ENCODE results near the gene NTRK2.

Gene NTRK2

GRCh38 chr9:84949971-84950370, 280.4 kb downstream of the NTRK2 start:
- no peak for FAIRE-seq

GRCh38 chr9:84950879-84951811, 281.6 kb downstream of the NTRK2 start:
- FAIRE-seq, result no peak

DNA sequence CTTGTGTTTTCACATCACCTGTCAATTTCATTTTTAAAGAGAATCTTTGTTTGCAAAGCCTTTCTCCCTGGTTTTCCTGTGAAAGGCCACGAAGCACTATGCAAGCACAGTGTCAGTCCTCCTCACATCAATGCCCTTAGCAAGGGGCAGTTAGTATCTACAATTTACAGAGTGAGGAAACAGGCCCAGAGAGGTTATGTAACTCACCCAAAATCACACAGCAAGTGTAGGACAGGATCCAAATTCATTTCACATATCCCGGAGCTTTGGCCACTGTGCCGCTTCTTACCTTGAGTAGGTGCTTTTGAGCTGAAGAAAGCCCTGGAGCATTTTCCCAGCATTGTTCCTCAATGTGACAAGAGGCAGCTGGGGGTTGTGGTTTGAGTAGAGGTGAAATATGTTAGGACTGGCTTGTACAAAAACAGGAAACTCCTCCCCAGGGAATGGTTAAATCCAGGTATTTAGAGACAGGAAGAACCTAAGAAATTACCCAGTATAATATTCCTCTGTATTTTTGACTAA, 283.8 kb downstream of the NTRK2 start:
- FAIRE-seq, result no peak

DNA sequence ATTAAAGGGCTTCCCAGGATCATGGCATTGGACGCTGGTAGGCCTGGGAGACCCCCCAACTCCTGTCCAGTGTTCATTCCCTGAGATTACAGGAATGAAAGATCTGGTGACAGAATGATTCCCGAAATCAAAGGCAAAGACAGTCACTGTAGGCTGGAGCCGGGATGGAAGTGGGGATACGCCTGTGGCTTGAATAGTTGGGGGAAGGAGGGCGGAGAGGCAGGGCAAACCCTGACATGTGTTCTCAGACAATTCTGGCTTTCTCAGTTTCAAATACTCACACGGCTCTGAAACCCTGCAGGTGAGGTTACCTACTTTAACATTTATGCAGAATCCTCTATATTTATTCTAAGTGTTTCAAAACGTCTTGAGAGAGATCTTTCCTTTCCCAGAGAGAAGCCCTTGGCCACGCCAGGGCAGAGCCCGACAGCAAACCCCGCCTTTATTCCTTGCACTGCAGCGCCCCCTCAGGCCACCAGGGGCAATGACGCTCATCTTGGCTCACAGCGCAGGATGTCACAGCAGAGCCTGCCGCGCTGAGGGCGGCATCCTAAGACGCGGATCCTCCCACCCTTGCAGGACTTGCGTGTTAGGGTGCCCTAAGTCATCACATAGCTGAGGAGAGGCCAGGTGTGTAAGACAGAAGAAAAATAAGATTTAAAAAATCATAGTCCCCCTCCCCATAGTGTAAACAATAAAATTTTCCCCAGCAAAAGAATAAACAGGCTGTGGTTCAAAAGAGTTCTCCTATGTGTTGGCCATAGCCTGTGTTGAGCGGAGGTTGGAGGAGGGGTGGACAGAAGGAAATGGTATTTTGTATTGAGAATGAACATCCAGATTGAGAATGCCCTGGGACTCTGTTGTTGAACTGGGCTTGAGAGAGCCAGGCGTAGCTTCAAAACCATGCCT, 284.5 kb downstream of the NTRK2 start:
- FAIRE-seq, result no peak

GRCh38 chr9:84955155-84955554, 285.6 kb downstream of the NTRK2 start:
- FAIRE-seq, result no peak

DNA sequence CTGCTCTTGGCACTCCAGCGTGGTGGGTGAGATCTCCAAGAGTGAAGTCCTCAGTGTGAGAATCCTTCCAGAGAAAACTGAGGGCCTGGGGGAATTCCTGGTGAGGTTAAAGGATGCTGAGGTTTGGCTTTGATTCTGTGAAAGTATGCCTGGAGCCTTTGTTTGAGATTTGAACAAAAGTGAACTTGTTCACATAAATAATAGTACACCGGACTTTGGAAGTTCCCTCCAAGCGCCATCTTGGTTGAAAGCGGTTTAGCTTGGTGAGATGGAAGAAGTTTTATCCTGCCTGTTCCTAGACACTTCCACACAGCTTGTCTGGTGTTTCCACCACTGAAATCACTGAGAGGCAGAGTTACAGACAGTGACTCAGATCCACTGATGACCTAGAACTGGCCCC, 286.4 kb downstream of the NTRK2 start:
- FAIRE-seq, result no peak

DNA sequence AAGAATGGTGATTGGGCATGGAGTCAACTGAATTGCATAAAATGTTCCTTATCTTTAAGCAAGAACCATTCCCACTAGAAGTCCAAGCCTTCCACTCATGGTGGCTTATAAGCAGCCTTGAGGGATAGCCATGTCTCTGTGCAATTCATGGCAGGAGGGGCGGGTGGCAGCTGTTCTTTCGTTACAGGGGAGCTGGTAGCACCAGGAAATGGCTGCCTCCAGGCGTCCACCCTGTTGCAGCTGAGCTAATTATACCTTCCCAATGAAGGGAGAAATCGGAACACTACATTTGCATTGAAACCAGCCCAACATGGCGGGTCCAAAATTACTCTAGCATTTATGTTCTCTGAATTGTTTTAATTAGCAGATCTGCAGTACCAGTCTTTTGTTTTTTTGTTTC, 289.8 kb downstream of the NTRK2 start:
- FAIRE-seq, result no peak

DNA sequence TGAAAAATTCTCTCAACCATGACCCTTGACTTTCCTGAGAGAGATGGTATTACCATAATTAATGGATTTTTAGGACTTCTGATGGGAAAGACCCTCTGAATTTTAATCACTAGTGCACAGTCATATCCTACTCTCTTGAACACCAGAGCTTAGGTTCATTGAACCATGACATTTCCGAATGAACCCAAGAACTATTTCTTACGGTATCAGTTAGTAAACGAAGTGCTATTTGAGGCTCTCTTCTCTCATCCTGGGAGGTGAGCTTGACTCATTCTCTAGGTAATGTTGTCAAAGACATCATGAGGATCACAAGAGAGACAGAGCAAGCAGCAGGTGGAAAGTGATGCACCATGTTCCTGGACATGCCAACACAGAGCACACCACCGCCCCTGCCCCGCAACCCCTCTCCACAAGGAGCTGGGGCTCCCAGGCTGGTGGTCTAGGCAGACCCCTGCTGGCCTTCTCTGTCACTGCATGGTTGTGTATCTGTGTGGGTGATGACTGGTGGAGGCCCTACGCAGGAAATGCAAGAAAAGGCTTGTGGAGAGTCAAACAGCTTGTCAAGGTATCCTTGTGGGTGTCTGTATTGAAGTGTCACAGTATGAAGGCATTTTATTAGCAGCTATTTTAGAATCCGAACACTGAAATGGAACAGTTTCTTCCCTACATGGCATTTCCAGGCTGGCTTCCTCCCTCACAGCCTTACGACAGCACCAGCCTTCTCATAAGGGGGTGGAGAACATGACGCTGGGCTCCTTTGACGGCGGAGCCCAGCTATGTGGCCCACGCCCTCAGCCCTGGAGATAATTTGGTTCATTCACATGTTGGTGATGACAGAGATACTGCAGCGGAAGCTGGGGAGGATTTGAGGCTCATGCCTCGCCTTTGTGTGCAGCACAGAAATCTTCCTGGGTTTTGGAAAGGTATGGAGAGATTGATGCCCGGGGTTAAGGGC, 297.6 kb downstream of the NTRK2 start:
- FAIRE-seq, result no peak

DNA sequence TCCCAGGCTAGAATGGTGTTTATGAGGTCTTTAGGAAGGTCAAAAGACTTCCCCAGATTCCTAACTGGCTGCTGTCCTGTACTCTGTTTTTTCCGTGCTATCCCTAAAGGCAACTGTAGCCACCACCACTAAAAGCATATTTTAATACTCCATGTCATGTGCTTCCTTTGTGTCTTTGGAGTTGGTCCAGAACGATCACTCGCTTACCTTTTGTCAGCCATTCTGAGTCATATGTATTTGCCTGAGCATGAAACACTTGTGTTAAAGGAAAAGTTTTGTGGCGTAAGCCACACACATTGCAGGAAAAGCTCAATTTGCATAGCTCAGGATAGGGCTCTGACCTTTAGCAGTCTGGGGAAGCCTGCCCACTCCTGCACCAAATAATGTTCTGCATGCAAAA, 299.6 kb downstream of the NTRK2 start:
- no peak for FAIRE-seq

- no peak for FAIRE-seq
Observed at GRCh38 chr9:84969736-84970135, 300.2 kb downstream of the NTRK2 start.

- FAIRE-seq, result no peak
Observed at GRCh38 chr9:84970432-84970831, 300.9 kb downstream of the NTRK2 start.

- no peak for FAIRE-seq
Observed at GRCh38 chr9:84971571-84971970, 302.0 kb downstream of the NTRK2 start.

- no peak for FAIRE-seq
Observed at GRCh38 chr9:84974258-84974657, 304.7 kb downstream of the NTRK2 start.

DNA sequence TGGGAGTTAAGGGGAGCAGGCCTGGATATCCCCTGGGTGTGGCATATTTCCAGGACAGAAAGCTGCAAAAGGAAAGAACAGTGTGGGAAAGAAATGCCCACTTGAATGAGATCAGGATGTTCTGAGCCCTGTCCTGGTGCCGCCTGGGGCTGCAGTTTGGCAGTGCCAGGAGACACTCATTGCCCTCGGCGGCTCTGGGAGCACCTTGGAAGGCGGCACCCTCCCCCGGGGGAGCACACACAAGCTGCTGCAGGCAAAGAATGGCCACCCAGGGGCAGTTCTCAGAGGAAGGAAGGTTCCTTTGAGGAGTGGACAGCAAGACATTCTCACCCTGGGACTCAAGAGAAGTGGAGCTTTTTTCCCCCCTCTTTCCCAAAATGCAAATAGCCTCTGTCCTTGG, 305.3 kb downstream of the NTRK2 start:
- FAIRE-seq, result no peak

- FAIRE-seq, result no peak
Observed at GRCh38 chr9:84975926-84976325, 306.4 kb downstream of the NTRK2 start.

DNA sequence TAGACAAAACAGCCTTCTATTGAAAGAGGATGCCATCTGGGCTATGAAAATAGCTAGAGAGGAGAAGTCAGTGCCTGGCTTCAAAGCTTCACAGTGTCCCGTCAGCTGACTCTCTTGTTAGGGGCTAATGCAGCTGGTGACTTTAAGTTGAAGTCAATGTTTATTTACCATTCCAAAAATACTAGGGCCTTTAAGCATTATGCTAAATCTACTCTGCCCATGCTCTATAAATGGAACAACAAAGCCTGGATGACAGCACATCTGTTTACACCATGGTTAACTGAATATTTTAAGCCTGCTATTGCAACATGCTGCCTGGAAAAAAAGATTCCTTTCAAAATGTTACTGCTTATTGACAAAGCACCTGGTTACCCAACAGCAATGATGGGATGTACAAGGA, 309.1 kb downstream of the NTRK2 start:
- no peak for FAIRE-seq

GRCh38 chr9:84983749-84984148, 314.2 kb downstream of the NTRK2 start:
- no peak for FAIRE-seq

DNA sequence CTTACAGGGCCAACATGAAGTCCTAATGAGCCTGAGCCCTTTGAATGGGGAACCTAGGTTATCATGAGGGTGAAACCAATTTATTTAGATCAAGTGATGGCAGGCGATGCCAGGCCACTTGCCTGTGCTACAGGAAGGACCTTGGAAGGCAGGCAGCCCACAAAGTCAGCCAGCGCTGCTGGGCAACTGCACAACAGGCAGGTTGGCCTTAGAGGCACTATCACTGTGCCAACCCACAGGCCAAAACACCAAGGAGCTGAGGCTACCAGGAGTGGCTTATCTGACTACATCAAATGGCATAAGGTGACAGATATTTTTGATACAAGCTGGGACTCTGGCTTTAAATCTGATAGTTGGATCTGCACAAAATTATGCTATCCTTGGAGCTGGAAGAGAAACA, 319.1 kb downstream of the NTRK2 start:
- FAIRE-seq, result no peak

DNA sequence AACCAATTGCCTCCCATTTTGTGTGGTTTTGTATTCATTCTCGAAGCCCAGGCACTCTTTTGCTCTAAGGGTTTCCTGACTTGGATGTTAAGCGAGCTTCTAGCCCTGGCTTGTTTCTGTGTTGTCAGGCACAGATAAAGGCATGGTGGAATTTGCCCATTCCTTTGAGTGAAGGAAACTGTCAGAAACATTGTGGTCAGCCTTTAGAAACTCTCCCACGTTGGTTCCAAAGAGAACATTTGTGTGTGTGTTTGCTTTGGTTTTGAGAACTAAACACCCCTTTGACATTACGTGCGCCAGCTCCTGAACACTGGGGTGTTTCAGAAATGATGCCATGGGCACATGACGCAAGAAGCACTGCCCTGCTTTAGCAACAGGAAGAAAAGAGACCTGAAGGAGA, 320.9 kb downstream of the NTRK2 start:
- FAIRE-seq, result no peak

DNA sequence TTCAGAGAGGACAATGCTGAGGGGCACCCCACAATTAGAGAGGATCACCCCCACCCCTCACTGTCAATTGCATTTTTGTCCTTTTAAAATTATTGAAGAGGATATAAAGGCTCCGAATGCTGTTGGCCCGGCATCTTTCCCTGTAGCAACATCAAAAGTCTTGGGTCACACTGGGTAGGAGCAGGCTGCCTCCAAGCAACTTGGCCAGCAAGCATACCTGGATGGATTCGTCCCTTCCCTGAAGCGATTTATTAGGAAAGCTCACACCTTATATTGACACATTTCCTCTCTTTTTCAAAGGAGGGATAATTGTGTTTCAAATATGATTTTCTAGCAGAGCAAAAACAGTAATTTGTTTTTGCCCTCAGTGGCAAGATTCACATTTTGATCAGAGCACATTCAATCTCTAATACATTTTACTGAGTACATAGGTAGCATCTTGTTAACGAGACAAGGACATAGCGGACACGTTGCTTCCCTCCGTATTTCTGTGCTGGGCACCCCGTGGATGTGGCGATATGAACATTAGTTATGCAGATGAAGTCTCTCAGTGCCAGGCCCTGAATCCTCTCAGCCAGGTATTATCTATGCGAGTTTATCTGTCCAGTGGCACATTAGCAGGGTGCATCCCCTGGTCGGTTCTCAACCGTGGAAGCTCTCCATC, 321.5 kb downstream of the NTRK2 start:
- FAIRE-seq, result no peak

DNA sequence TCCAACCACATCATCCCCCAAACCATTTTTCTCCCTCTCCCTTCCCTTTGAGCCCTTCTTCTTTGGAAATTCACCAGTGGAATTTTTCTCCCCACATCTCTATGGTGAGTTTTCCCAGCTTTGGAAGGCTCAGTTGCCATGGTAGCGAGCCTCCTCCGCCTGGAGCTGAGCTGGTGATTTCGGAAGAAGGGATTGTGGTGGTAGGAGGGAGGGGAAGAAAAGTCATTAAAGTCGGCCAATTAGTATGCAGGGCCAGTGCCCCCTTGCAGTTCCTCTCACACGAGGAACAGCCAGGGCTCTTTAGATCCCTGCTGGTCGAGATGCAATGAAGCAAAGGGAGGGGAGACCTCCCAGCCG, 322.0 kb downstream of the NTRK2 start:
- no peak for FAIRE-seq

- no peak for FAIRE-seq
Observed at GRCh38 chr9:84992381-84992780, 322.9 kb downstream of the NTRK2 start.
